AG09309 (cell line): ENCODE measurements around the gene PTPRN2.
"Not testable (repeated sequence)": the region's sequence is repeated elsewhere in the genome, so short reads cannot be mapped to it uniquely, and the experiment has no call there.

Source experiments
- DNase-seq: peaks from one replicate; pipeline ENCODE4 v3.0.0-alpha.2; 2010; ENCODE audit warnings: low read depth
- H3K4me3 ChIP-seq: 2 replicates; pipeline ENCODE4 v1.5.1; 2011; ENCODE audit warnings: mild to moderate bottlenecking, low read depth, low read length, moderate library complexity; ENCODE audit not compliant: control insufficient read depth
- TF ChIP-seq, protein P1 (sequence below): IDR thresholded peaks from 2 replicates; pipeline ENCODE4 v1.5.1; 2011; ENCODE audit warnings: mild to moderate bottlenecking, low read depth, low read length, inconsistent platforms; ENCODE audit not compliant: insufficient read depth, control insufficient read depth; ENCODE audit errors: missing control alignments

PTPRN2 gene

DNA sequence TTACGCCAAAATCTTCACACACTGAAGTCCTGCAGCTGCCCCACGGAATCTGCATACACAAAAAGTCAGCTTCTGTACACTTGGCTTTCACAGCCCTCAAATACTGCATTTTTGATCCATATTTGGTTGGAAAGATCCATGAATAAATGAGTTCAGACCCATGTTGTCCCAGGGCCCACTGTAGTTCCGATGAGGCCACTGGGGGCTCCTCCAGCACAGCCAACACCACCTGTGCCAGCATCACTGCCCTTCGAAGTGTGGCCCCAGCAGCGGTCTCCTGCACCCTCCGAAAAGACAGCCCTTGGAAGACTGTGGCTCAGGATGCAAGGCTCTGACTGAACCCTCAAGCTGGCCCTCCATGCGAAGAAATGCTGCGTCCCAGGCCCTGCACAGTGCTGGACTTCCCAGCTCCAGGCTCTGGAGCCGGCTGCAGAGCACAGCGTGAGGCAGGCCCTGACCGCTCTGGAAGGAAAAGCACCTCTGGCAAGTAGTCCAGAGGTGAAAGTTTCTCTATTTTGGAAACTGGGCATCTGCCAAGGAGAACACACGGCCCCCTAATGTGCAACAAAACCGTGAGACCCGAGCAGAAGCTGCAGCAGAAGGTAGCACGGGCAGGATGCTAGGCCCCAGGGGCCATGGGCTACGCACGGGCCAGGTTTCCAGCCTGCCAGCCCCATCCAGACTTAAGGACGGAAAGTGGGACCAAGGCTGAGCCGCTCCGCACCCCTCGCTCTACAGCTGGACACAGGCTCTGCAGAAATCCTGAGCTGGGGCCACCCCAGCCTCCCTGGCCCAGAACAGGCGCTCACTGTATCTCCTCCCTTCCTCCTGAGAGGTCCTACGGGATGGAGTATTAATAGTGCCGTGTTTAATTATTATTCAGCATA is 62.6 kb downstream of the PTPRN2 start:
- no peak for DNase-seq
- no peak overlapping the region for H3K4me3 ChIP-seq
- TF ChIP-seq, protein P1, sequence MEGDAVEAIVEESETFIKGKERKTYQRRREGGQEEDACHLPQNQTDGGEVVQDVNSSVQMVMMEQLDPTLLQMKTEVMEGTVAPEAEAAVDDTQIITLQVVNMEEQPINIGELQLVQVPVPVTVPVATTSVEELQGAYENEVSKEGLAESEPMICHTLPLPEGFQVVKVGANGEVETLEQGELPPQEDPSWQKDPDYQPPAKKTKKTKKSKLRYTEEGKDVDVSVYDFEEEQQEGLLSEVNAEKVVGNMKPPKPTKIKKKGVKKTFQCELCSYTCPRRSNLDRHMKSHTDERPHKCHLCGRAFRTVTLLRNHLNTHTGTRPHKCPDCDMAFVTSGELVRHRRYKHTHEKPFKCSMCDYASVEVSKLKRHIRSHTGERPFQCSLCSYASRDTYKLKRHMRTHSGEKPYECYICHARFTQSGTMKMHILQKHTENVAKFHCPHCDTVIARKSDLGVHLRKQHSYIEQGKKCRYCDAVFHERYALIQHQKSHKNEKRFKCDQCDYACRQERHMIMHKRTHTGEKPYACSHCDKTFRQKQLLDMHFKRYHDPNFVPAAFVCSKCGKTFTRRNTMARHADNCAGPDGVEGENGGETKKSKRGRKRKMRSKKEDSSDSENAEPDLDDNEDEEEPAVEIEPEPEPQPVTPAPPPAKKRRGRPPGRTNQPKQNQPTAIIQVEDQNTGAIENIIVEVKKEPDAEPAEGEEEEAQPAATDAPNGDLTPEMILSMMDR, result no peak

DNA sequence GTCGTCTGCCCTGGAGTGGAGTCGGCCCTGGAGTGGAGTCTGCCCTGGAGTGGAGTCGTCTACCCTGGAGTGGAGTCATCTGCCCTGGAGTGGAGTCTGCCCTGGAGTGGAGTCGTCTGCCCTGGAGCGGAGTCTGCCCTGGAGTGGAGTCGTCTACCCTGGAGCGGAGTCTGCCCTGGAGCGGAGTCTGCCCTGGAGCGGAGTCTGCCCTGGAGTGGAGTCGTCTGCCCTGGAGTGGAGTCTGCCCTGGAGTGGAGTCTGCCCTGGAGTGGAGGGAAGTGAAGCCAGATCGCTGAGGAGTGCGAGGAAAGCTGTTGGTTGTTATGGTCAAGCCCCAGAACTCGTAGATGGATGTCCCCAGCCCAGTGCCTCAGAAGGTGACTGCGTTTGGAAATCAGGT is 63.3 kb downstream of the PTPRN2 start:
- not testable (repeated sequence) for DNase-seq, H3K4me3 ChIP-seq

DNA sequence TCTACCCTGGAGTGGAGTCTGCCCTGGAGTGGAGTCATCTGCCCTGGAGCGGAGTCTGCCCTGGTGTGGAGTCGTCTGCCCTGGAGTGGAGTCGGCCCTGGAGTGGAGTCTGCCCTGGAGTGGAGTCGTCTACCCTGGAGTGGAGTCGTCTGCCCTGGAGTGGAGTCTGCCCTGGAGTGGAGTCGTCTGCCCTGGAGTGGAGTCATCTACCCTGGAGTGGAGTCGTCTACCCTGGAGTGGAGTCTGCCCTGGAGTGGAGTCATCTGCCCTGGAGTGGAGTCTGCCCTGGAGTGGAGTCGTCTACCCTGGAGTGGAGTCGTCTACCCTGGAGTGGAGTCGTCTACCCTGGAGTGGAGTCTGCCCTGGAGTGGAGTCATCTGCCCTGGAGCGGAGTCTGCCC is 63.7 kb downstream of the PTPRN2 start:
- not testable (repeated sequence) for DNase-seq

DNA sequence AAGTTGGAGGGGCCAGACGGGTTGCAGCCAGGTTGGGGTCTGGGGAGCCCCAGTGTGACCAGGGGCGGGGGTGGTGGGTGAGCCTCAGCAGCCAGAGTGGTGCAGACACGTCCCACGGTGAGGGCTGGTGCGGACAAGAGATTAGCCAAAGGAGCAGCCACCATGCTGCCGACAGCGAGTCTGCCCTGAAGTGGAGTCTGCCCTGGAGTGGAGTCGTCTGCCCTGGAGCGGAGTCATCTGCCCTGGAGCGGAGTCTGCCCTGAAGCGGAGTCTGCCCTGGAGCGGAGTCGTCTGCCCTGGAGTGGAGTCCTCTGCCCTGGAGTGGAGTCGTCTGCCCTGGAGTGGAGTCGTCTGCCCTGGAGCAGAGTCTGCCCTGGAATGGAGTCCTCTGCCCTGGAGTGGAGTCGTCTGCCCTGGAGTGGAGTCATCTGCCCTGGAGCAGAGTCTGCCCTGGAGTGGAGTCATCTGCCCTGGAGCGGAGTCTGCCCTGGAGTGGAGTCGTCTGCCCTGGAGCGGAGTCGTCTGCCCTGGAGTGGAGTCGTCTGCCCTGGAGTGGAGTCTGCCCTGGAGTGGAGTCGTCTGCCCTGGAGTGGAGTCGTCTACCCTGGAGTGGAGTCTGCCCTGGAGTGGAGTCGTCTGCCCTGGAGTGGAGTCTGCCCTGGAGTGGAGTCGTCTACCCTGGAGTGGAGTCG is 64.3 kb downstream of the PTPRN2 start:
- DNase-seq, H3K4me3 ChIP-seq: not testable (repeated sequence)

More for the DNA sequence above, 63.7 kb downstream of the PTPRN2 start:
- not testable (repeated sequence) for H3K4me3 ChIP-seq

DNA sequence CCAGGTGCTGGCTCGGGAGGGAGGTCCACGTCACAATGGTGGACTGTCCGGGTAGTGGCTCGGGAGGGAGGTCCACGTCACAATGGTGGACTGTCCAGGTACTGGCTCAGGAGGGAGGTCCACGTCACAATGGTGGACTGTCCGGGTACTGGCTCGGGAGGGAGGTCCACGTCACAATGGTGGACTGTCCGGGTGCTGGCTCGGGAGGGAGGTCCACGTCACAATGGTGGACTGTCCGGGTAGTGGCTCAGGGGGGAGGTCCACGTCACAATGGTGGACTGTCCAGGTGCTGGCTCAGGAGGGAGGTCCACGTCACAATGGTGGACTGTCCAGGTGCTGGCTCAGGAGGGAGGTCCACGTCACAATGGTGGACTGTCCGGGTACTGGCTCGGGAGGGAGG is 65.8 kb downstream of the PTPRN2 start:
- not testable (repeated sequence) for DNase-seq, H3K4me3 ChIP-seq

DNA sequence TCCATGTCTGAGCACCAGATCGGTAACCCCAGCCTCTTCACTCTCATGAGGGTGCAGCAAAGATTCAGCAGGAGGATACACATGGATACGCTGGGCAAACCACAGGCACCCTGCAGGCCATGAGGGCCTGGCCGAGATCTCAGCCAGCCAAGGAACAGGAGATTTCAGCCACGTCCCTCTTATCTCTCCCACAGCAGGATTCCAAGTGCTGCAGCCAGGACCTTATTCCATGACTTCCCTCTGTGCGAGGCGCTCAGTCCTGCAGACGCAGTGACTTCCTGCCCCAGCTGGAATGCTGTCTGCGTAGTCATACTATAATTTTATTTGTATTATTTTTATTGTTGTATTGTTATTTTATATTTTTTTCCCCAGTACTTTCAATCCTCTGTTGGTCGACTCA is 66.8 kb downstream of the PTPRN2 start:
- TF ChIP-seq, protein P1, result no peak
- H3K4me3 ChIP-seq, result no peak overlapping the region
- DNase-seq, result no peak

DNA sequence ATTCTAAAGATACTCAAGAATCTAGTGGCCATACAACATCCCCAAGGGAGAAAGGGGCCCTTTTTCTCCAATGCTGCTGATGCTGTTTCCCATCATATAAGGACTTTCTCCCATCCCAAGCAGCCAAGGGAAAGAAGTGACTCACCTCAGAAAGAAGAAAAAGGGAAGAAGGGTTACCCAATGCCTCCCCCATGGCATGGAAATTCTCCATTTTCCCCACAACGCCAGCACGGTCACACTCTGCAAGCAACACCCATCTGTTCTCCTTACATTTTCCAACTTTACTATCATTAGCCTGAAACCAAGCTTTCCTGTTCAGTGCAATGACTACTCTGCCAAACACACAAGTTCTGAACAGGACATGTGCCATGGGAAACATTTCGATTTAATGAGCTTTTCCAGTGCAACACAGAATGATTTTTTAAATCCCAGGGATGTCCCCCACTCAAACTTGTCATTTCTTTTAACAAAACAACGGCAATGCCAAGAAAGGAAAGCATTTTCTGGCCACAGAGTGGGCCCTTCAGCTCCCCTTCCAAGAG is 67.9 kb downstream of the PTPRN2 start:
- H3K4me3 ChIP-seq, result no peak overlapping the region
- TF ChIP-seq, protein P1, result no peak
- DNase-seq, result no peak

DNA sequence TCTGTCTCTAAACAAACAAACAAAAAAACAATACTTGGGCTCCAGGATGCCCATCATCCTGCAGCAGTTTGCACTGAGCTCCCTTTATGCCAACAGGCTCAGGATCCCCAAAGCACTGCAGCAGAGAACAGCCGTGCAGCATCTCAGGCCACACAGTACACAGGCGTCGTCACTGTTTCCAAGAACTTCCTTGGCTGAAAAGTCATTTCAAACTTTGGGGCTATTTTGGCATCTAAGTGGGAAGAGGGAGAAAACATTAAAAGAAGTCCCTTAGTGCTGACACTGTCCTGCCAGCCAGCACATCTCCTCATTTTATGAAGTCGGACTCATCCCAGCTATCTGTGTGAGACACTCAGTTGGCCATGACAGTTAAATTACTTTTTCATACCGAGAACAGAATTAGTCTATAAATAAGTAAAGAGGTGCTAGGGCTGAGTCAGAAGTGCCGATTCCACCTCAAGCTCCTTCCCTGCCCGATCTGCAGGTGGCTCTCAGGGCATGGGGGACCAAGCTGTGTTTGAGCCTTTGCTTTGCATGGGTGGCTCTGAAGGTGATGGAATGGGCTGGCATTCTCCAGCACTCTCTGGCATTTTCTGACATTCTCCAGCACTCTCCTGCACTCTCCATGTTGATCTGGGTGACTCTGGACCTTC is 68.5 kb downstream of the PTPRN2 start:
- TF ChIP-seq, protein P1, result no peak
- H3K4me3 ChIP-seq, result no peak overlapping the region
- DNase-seq, result no peak
